Lung (tissue), 12 donors: ENCODE data around the gene RHOT2. TPM values are rescaled to one million over a fixed set of nuclear protein-coding genes. Genes with fewer than 3 reads are reported as not detected.

Experiments used
- ATAC-seq: fragments of 200-7000 bp; cut with Tn5 transposase; one replicate; pipeline ENCODE4 v1.9.1; 2020; ENCODE audit warnings: moderate number of reproducible peaks; ENCODE audit not compliant: insufficient read depth, low FRiP score
- DNase-seq, 3 donors: peaks; one replicate each; pipeline ENCODE4 v3.0.0-alpha.2; 2013 to 2017
- H3K27ac ChIP-seq, 2 donors: one replicate each; pipeline ENCODE4 v1.5.1; 2013; ENCODE audit warnings: mild to moderate bottlenecking in 2 of 2, moderate library complexity in 2 of 2, control low read depth in 1 of 2, inconsistent platforms in 1 of 2, low read depth in 1 of 2, low read length in 1 of 2
- H3K27me3 ChIP-seq, 3 donors: one replicate each; pipeline ENCODE4 v1.5.1; 2013; ENCODE audit warnings: low read length in 2 of 3; ENCODE audit not compliant: control insufficient read depth in 3 of 3, insufficient read depth in 3 of 3
- H3K36me3 ChIP-seq, 4 donors: one replicate each; pipeline ENCODE4 v1.5.1; 2013; ENCODE audit warnings: low read length in 4 of 4, mild to moderate bottlenecking in 1 of 4, moderate library complexity in 1 of 4; ENCODE audit not compliant: control insufficient read depth in 4 of 4, insufficient read depth in 4 of 4
- H3K4me1 ChIP-seq, 5 donors: one replicate each; pipeline ENCODE4 v1.5.1; 2013; ENCODE audit warnings: low read length in 5 of 5, mild to moderate bottlenecking in 2 of 5, moderate library complexity in 1 of 5; ENCODE audit not compliant: control insufficient read depth in 5 of 5, insufficient read depth in 5 of 5
- H3K4me3 ChIP-seq: one replicate; pipeline ENCODE4 v1.5.1; 2013; ENCODE audit warnings: mild to moderate bottlenecking, control low read depth, moderate library complexity
- H3K9ac ChIP-seq, 2 donors: one replicate each; pipeline ENCODE4 v1.5.1; 2013; ENCODE audit warnings: low read length in 2 of 2, control low read depth in 1 of 2; ENCODE audit not compliant: insufficient read depth in 1 of 2
- H3K9me3 ChIP-seq, 4 donors: one replicate each; pipeline ENCODE4 v1.5.1; 2013; ENCODE audit warnings: low read length in 3 of 4, mild to moderate bottlenecking in 1 of 4, moderate library complexity in 1 of 4; ENCODE audit not compliant: control insufficient read depth in 4 of 4, insufficient read depth in 3 of 4
- WGBS, 2 donors: extraction: QIAGEN DNeasy Blood & Tissue Kit; methylation state at CpG; one replicate each; pipeline ENCODE4 v1.1.7; 2013; 5-methylcytosine and 5-hydroxymethylcytosine counted together
- polyA plus RNA-seq, 2 donors: library from polyadenylated mRNA; stranded (reverse); fragments of 200-250 nt; gene quantifications; one replicate each; pipeline ENCODE4 v1.2.1, GENCODE V29; 2013
- total RNA-seq, 2 donors: library from RNA; depleted of rRNA in 1 of 2; stranded (reverse); fragments of >200 nt in 1 of 2; gene quantifications; one replicate each; pipeline ENCODE4 v1.2.1, GENCODE V29; 2014 to 2021
- TF ChIP-seq, protein P1 (sequence below): IDR thresholded peaks from 2 replicates; pipeline ENCODE4 v1.5.1; 2012; ENCODE audit warnings: mild to moderate bottlenecking; ENCODE audit errors: control extremely low read depth, extremely low read depth
- donor health status: control.
- donor health status: control.
- donor health status: Bipolar disorder and iron deficiency.
- donor health status: healthy.
- donor health status: DM: yes; HTN: yes; CAD: no.

RHOT2 gene
- total and polyA plus RNA-seq, 4 donors, result 40.5 to 121 (median 115) TPM

DNA sequence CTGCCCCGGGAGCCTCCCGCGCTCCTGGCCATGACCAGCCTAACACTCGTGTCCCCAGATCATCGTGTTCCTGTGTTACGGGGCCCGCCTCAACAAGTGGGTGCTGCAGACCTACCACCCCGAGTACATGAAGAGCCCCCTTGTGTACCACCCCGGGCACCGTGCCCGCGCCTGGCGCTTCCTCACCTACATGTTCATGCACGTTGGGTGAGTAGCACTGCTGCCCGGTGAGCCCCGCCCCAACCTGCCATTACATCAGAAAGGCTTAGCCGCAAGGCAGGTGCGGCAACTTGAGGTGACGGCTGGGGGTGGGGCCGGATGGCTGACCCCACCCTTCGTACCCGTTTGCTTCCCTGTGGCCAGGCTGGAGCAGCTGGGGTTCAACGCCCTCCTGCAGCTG lies 9.0 kb downstream of the RHOT2 start:
- ATAC-seq (no peak), DNase-seq (no peak)
- TF ChIP-seq, protein P1, sequence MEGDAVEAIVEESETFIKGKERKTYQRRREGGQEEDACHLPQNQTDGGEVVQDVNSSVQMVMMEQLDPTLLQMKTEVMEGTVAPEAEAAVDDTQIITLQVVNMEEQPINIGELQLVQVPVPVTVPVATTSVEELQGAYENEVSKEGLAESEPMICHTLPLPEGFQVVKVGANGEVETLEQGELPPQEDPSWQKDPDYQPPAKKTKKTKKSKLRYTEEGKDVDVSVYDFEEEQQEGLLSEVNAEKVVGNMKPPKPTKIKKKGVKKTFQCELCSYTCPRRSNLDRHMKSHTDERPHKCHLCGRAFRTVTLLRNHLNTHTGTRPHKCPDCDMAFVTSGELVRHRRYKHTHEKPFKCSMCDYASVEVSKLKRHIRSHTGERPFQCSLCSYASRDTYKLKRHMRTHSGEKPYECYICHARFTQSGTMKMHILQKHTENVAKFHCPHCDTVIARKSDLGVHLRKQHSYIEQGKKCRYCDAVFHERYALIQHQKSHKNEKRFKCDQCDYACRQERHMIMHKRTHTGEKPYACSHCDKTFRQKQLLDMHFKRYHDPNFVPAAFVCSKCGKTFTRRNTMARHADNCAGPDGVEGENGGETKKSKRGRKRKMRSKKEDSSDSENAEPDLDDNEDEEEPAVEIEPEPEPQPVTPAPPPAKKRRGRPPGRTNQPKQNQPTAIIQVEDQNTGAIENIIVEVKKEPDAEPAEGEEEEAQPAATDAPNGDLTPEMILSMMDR, result no peak
- H3K9me3 ChIP-seq, result peaks cover 0 to 4% (median 0%) of the 10 kb centered on the region in 4 donors
- WGBS, 2 donors, result 49 to 63% methylated on average over 23 of the region's 23 CpGs
- peaks cover 4 to 26% (median 17%) of the 10 kb centered on the region in 5 donors for H3K4me1 ChIP-seq
- H3K4me3 ChIP-seq, result no peak overlapping the region
- H3K36me3 ChIP-seq, result peaks cover 5 to 24% (median 14%) of the 10 kb centered on the region in 4 donors
- H3K9ac ChIP-seq, result no peak overlapping the region
- H3K27me3 ChIP-seq, result no peaks in the 10 kb centered on the region
- H3K27ac ChIP-seq, result no peak overlapping the region

DNA sequence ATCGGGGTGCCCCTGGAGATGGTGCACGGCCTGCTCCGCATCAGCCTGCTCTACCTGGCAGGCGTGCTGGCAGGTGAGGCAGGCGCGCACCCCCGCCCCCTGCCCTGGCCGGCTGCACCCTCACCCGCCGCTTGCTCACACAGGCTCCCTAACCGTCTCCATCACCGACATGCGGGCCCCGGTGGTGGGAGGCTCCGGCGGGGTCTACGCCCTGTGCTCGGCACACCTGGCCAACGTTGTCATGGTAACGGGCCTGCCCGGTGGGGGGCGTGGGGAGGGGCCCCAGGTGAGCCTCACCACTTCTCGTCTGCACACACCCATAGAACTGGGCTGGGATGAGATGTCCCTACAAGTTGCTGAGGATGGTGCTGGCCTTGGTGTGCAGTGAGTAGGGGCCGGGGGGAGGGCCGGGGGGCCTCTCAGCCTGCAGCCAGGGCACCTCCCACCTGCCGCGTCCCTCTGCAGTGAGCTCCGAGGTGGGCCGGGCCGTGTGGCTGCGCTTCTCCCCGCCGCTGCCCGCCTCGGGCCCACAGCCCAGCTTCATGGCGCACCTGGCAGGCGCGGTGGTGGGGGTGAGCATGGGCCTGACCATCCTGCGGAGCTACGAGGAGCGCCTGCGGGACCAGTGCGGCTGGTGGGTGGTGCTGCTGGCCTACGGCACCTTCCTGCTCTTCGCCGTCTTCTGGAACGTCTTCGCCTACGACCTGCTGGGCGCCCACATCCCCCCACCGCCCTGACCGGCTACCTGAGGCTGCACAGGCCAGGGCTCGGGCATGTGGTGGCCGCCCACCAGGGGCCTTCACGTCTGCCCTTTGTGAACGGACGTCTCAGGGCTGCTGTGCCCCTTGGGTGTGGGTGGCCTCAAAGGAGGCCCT lies 9.6 kb downstream of the RHOT2 start:
- DNase-seq (no peak), ATAC-seq (no peak)
- 54 to 62% methylated on average over 47 to 57 of the region's 57 CpGs for WGBS, 2 donors
- Histone ChIP-seq H3K27ac (no peak overlapping the region), H3K9ac (no peak overlapping the region), H3K4me1 (peaks cover 4 to 28% (median 17%) of the 10 kb centered on the region in 5 donors), H3K9me3 (peaks cover 0 to 2% (median 0%) of the 10 kb centered on the region in 4 donors), H3K4me3 (no peak overlapping the region), H3K27me3 (no peaks in the 10 kb centered on the region), H3K36me3 (peaks cover 7 to 24% (median 14%) of the 10 kb centered on the region in 4 donors)
- TF ChIP-seq, protein P1, result no peak

DNA sequence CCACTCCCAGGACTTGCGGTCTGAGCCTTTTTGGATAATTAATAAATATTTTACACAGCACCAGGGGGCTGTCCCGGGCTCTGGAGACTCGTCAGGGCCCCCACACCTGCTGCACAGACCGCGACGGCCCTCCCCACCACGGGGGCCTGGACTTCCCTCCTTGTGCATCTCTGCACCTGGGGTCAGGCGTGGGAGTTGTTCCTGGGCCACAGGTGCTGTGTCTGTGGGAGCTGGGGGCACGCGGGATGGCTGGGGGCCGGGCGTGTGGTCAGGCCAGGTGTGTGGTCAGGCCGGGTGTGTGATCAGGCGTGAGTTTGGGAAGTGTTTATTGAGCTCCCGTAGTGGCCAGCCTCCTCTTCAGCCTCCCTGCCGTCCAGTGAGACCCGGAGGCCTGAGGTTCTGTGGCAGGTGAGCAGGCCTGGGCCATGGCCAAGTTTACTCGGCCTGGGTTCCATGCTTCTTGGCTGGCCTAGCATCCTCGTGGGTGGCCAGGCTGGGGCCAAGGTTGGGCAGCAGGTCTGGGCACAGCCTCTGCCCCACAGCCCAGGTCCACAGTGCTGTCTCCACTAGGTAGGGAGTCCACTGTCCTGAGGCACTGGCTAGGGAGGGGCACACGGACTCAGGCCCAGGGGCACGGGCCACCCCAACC lies 10.4 kb downstream of the RHOT2 start:
- no peaks in the 10 kb centered on the region for H3K9me3 ChIP-seq
- H3K27ac ChIP-seq, result no peak overlapping the region
- H3K9ac ChIP-seq, result no peak overlapping the region
- peaks cover 4 to 34% (median 20%) of the 10 kb centered on the region in 5 donors for H3K4me1 ChIP-seq
- no peak for DNase-seq
- H3K27me3 ChIP-seq, result no peaks in the 10 kb centered on the region
- WGBS, 2 donors, result 80 to 84% methylated on average over 19 to 21 of the region's 21 CpGs
- no peak overlapping the region for H3K4me3 ChIP-seq
- no peak for ATAC-seq
- H3K36me3 ChIP-seq, result peaks cover 6 to 23% (median 15%) of the 10 kb centered on the region in 4 donors
- TF ChIP-seq, protein P1, result no peak
